Right renal cortex interstitium (tissue), 3 donors: Measurements from ENCODE around the gene TBX4. TPM values are rescaled to one million over a fixed set of nuclear protein-coding genes. Genes with fewer than 3 reads are reported as not detected.
"Not testable (repeated sequence)": the region's sequence is repeated elsewhere in the genome, so short reads cannot be mapped to it uniquely, and the experiment has no call there.

ENCODE experiments used
- DNase-seq, 3 donors: peaks; one replicate each; pipeline ENCODE4 v3.0.0-alpha.2; 2013; ENCODE audit warnings: low read depth in 3 of 3, low spot score in 2 of 3
- polyA plus RNA-seq, 3 donors: library from polyadenylated mRNA; unstranded; fragments of 120-200 nt; gene quantifications; one replicate each; pipeline ENCODE4 v1.2.1, GENCODE V29; 2013; ENCODE audit not compliant: insufficient read length in 3 of 3

The TBX4 gene
- polyA plus RNA-seq, 3 donors, result 0.07 to 0.31 (median 0.26) TPM

GRCh38 chr17:61519754-61520440 is 67.7 kb downstream of the TBX4 start:
- no peak for DNase-seq

GRCh38 chr17:61520897-61521296 is 68.7 kb downstream of the TBX4 start:
- no peak for DNase-seq

- no peak for DNase-seq
These were observed 69.9 kb downstream of the TBX4 start for GRCh38 chr17:61522088-61522487.

- no peak for DNase-seq
These were observed 72.1 kb downstream of the TBX4 start for GRCh38 chr17:61524319-61524718.

GRCh38 chr17:61527441-61527840 is 75.2 kb downstream of the TBX4 start:
- not testable (repeated sequence) for DNase-seq

- no peak for DNase-seq
These were observed 75.9 kb downstream of the TBX4 start for GRCh38 chr17:61528171-61528570.

GRCh38 chr17:61531223-61531622 is 79.0 kb downstream of the TBX4 start:
- no peak for DNase-seq

GRCh38 chr17:61532826-61533225 is 80.6 kb downstream of the TBX4 start:
- peak in 2 of 3 donors; percentile 10 to 16 for DNase-seq

GRCh38 chr17:61533797-61534196 is 81.6 kb downstream of the TBX4 start:
- DNase-seq, result no peak

GRCh38 chr17:61534414-61534813 is 82.2 kb downstream of the TBX4 start:
- no peak for DNase-seq

Other genes with a start within 250 kb of the TBX4 start
- gene TBX2, start 52.6 kb upstream of the TBX4 start, polyA plus RNA-seq, result 10 to 100 TPM; 47.8 to 58.3 (median 56.1) TPM
- gene NACA2, start 138.8 kb downstream of the TBX4 start, polyA plus RNA-seq, result 1 to 10 TPM; 2.4 to 3.4 (median 2.9) TPM